Subcutaneous abdominal adipose tissue (tissue), 5 donors: ENCODE data around the gene OR4S2.

Experiments
- H3K27ac ChIP-seq: one replicate; pipeline ENCODE4 v1.7.0; 2013; ENCODE audit warnings: low read depth, mild to moderate bottlenecking, inconsistent platforms, low read length, moderate library complexity
- H3K27me3 ChIP-seq, 5 donors: one replicate each; pipeline ENCODE4 v1.7.0; 2013; ENCODE audit warnings: low read length in 5 of 5, inconsistent platforms in 1 of 5; ENCODE audit not compliant: control insufficient read depth in 5 of 5, insufficient read depth in 4 of 5
- H3K36me3 ChIP-seq, 5 donors: one replicate each; pipeline ENCODE4 v1.7.0; 2013; ENCODE audit warnings: low read length in 5 of 5; ENCODE audit not compliant: control insufficient read depth in 5 of 5, insufficient read depth in 5 of 5
- H3K4me1 ChIP-seq, 5 donors: one replicate each; pipeline ENCODE4 v1.7.0; 2013; ENCODE audit warnings: low read length in 5 of 5, mild to moderate bottlenecking in 3 of 5, moderate library complexity in 1 of 5; ENCODE audit not compliant: control insufficient read depth in 5 of 5, insufficient read depth in 5 of 5
- H3K4me3 ChIP-seq, 5 donors: one replicate each; pipeline ENCODE4 v1.7.0; 2013; ENCODE audit warnings: low read length in 5 of 5, low read depth in 1 of 5
- H3K9ac ChIP-seq, 5 donors: one replicate each; pipeline ENCODE4 v1.7.0; 2013; ENCODE audit warnings: low read length in 5 of 5, mild to moderate bottlenecking in 4 of 5, moderate library complexity in 3 of 5
- H3K9me3 ChIP-seq, 5 donors: one replicate each; pipeline ENCODE4 v1.7.0; 2013; ENCODE audit warnings: low read length in 5 of 5; ENCODE audit not compliant: control insufficient read depth in 5 of 5
- donor health status: healthy.
- donor health status: healthy.
- donor health status: healthy.
- donor health status: healthy.
- donor health status: healthy.

Gene OR4S2

GRCh38 chr11:55673860-55674259 lies 25.7 kb downstream of the OR4S2 start:
- H3K4me3 ChIP-seq = no peak overlapping the region
- H3K36me3 ChIP-seq = no peaks in the 10 kb centered on the region
- H3K4me1 ChIP-seq = no peaks in the 10 kb centered on the region
- H3K9ac ChIP-seq = no peak overlapping the region
- no peaks in the 10 kb centered on the region for H3K9me3 ChIP-seq
- H3K27ac ChIP-seq = no peak overlapping the region
- H3K27me3 ChIP-seq = no peaks in the 10 kb centered on the region

DNA sequence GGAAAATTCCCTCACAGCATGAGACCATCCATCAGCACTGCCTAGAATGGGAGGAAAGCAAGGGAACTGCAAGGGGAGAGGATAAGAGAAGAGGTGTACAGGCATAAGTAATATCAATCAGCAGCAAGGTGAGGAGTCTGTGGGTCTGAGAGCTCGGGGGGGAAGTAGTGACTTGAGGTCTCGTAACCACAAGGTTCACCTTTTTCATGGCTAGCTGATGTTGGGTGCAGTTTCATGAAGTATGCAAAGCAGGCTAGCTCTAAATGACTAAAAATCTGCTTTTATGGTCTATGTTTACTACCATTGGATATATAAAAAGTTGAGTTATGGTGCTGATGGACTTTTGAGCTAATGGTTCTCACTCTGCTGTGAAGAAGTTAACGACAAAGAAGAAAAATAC lies 49.7 kb downstream of the OR4S2 start:
- H3K9ac ChIP-seq = no peak overlapping the region
- H3K9me3 ChIP-seq = peaks cover 0 to 16% (median 6%) of the 10 kb centered on the region in 5 donors
- H3K4me1 ChIP-seq = no peaks in the 10 kb centered on the region
- no peak overlapping the region for H3K4me3 ChIP-seq
- H3K27me3 ChIP-seq = no peaks in the 10 kb centered on the region
- no peaks in the 10 kb centered on the region for H3K36me3 ChIP-seq
- H3K27ac ChIP-seq = no peak overlapping the region

DNA sequence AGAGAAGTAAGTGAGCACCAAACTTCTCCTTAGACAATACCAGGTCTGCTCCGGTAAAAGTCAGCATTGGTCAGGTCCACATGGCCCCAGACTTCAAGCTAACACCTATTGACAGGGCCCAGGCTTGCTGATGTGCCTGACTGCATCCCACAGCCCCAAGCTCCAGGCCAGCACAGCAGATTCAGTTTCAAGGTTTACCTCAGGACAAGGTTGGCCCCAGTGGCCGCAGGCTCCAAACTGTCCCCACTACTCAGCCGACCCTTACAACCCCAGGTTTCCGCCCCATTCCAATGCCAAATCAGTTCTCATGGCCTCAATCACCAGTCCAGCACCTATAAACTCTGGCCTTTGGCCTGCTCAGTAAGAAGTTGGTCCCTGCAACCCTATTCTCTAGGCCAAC lies 53.3 kb downstream of the OR4S2 start:
- Histone ChIP-seq H3K9ac (no peak overlapping the region), H3K4me3 (no peak overlapping the region), H3K27me3 (no peaks in the 10 kb centered on the region), H3K27ac (no peak overlapping the region), H3K4me1 (no peaks in the 10 kb centered on the region), H3K36me3 (no peaks in the 10 kb centered on the region), H3K9me3 (peaks cover 0 to 23% (median 11%) of the 10 kb centered on the region in 5 donors)
